ENCODE results near the gene WDR7.

Gene WDR7

DNA sequence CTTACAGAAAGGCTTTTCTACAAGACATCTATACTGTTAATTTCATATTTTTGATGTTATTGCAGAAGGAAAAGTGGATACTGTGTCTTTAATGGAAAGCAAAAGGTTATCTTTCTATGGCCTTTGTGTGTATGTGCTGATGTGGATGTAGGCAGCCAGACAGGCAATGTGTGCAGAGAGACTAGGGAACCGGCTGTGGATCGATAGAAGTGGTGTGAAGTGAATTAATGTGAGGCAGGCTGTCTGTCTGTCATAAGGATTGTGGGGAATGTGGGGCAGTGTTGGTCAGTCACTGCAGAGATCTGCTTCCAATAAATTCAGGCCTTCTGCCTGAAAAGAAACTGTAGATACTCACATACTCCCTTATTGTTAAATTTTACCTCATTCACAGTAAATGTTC, 156.7 kb downstream of the WDR7 start:
- DNase-seq, result no peak

DNA sequence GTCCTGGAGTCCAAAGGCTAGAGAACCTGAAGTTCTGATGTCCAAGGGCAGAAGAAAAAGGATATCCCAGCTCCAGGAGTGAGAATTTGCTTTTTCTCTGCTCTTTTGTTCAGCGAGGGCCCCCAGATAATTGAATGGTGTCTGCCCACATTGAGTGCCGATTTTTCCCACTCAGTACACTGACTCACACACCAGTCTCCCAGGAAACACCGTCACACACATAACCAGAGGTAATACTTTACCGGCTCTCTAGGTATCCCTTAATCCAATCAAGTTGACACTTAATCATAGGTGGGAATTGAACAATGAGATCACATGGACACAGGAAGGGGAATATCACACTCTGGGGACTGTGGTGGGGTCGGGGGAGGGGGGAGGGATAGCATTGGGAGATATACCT, 161.5 kb downstream of the WDR7 start:
- DNase-seq, result no peak

DNA sequence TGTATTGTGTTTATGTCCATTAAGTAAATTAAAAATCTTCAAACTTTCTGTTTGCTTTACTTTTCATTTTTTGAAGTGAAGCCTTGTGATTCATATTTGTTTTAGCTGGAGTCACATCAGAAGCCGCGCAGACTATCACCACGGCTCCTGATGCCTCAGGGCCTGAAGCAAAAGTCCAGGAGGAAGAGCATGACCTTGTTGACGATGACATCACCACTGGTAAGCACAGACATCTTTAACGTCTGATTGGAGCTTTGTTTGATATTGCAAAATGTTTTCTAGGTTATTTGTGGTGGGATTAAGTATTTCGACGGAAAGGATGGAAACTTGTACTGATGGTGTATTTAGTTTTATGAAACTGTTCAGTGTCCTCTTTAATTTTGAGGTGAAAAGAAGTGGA, 164.8 kb downstream of the WDR7 start:
- no peak for DNase-seq

DNA sequence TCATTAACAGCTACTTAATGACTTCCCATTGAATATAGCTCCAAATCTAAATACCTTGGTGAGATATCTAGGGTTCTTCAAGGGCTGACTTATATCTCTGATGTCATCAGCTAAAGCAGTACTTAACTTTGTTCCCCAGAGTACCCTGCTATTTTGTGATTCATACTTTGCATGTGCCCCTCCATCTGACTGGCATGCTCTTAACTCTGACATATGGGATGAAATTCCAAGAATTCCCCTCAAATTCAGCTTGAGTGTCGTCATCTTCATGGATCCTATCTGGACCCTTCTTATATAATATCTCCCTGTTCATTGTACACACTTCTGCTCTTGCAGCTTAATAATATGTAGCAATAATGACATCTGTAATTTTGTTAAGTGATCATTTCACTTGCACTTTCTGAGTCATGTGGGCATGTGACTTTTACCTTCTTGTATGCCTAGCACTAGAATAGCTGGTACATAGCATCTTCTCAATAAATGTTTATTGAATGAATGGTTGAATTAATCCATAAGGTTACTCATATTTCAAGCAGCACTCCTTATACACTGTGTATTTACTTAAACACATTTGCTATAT, 172.9 kb downstream of the WDR7 start:
- no peak for DNase-seq

DNA sequence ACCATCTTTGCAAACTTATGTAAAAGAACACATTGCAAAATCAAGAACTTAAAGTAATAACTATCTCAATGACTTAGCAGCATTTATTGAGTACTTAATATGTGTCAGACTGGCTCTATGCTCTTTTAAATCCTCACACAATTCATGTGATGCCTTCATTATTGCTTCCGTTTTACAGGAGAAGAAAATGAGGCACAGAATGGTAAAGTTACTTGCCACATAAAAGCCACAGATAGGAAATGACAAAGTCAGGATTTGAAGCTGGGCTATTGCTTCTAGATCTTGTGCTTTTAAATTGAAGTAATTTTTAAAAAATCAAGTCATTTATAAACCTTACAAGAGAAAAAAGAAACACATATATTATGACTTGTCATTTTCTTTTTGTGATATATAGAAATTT, 174.2 kb downstream of the WDR7 start:
- no peak for DNase-seq

DNA sequence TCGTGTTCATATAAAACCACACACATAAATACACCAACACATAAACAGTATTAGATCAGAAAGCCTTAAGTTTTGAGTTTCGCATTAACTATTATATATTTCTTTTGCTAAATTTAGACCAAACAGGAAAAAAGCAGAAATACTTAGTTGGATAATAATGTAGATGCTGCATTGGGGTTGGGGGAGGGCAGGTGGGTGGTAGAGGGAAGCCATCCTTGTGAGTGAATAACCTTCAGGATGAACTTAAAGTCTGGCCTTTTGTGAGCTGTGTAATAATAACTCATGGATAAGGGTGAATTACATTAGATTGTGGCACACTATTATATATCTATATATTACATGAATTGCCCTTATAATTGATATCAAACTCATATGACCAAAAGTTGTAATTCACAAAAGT, 174.7 kb downstream of the WDR7 start:
- no peak for DNase-seq

DNA sequence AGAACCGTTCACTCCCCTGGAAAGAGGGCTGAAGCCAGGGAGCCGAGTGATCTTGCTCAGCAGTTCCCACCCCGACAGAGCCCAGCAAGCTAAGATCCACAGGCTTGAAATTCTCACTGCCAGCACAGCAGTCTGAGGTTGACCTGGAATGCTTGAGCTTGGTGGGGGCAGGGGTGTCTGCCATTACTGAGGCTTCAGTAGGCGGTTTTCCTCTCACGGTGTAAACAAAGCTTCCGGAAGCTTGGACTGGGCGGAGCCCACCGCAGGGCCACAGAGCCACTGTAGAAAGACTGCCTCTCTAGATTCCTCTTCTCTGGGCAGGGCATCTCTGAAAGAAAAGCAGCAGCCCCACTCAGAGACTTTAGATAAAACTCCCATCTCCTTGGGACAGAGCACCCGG, 180.8 kb downstream of the WDR7 start:
- DNase-seq, result no peak

DNA sequence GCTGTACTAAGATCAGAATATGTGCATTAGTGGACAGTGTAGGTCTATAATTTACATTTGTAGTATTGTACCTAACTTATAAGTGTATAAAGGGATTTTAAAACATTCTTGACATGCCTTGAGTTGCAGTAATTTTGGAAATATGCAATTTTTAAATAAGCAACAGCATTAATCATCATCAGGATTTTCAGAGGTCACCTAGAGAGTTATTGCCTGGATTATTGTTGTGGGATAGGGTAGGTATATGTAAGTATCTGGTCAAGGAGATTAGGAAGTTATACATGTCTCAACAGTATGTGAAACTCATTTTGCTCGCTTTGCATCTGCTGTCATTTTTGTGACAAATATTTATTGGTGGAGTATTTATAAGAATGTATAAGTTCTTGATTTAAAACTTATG, 184.2 kb downstream of the WDR7 start:
- no peak for DNase-seq

DNA sequence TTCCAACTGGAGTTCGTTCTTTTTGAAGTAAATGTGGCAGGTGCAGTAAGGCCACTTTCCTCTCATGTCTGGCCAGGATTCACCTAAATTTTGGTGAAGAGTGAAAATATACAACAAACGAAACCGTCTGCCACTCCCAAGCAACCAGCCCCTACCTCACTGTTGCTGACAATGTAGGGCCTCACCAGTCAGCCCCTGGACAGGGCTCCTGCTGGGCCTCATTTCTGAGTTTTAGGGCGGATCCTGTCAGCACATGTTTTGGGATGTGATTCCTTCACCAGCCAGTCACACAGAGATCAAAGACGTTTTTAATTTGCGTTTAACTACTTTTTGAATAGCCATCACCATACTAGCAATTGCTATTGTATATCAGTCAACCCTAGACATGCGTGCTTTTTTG, 185.0 kb downstream of the WDR7 start:
- DNase-seq, result no peak

DNA sequence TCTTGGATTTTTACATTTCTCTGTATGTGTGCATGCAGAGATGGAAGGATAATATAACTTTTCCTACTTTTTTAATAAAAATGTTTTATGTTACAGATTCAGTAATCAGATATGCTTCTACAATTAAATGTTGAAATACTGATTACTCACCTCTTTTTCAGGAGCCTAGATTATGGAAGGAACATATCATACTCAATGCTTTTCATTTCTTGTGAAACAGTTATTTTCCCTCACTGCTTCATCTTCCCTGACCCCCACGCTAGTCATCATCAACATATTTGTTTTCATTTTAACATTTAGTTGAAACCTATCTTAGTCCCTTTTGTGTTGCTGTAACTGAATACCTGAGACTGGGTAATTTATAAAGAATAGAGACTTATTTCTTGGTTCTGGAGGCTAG, 190.7 kb downstream of the WDR7 start:
- DNase-seq, result no peak

DNA sequence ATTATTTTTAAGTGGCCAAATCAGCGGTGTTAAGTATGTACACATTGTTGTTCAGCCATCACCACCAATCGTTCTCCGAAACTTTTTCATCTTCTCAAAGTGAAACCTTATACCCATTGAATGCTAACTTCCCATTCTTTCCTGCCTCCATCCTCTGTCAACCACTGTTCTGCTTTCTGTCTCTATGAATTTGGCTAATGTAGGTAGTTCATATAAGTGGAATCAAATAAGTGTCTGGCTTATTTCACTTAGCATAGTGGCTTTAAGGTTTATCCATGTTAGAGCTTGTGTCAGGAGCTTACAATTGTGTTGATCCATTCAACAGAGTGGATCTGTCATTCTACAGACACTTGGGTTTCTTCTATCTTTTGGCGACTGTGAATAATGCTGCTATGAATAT, 192.1 kb downstream of the WDR7 start:
- no peak for DNase-seq

DNA sequence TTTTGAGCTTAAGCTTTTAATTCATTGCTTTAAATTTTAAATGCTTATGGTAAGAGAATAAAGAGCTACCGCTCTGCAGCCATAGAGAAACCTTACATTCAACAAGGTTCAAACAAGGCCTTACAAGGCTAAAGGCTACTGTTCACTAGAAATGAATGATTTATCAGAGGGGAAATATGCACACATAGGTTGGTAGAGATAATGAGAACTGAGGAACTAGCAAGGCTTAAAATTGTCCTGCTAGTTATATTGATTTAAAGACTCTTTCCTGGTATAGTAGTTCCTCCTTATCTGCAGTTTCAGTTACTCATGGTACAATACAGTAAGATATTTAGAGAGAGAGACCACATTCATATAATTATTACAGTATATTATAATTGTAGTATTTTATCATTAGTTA, 193.4 kb downstream of the WDR7 start:
- DNase-seq, result no peak

DNA sequence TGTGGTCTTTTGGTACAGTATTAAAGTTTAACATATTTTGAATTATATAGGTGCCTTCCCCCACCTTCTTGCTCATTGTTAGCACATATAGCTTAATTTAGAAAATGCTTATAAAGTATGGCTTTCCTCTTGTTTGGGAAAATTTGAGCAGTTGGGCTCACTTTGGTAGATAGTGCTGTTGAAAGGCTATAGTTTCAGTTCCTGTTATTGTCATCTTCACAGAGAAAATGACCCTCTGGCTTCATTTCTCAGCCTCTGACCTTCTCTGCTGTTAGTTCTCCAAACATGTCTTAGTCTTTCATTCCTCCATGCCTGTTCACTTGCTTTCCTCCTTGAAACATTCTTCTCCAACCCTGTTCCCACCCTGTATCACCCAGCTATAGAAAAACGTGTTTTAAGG, 200.6 kb downstream of the WDR7 start:
- no peak for DNase-seq

DNA sequence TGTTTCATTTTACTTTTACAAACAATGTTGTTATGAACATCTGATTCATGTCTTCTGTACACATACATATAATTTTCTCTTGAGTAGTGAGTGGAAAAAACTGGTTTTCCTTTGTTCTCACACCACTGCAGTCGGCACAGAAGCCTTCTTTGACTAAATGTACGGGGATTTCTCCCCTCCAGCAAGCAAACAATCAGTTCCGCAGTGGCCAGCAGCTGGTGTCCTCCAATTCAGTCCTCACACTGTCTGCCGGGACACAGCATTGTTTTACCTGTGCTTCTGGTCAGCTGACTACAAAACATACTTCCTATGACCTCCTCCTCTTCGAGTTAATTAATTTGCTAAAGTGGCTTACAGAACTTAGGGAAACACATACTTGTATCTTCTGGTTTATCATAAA, 202.8 kb downstream of the WDR7 start:
- DNase-seq, result peak in 3 of 14 donors; percentile 4 to 13 (median 10)

DNA sequence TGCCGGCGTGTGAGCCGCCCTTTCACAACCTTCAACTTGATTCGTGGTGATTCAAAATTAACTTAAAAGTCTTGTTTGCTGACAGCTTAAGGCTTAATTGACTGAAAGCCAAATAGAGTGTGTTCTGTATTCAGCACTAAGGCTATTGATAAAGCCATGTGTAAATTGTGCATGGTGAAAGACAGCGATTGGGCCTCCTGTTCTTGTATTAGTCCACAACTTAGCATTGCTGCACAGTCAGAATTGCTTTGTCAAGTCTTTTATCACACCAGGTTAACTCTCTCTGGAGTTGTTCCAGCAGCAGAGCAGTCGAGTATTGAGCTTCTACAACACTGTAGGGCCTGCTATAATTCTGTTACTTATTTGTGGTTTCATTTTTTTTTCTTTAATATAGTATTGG, 210.1 kb downstream of the WDR7 start:
- DNase-seq, result peak in 1 of 14 donors; percentile 19

DNA sequence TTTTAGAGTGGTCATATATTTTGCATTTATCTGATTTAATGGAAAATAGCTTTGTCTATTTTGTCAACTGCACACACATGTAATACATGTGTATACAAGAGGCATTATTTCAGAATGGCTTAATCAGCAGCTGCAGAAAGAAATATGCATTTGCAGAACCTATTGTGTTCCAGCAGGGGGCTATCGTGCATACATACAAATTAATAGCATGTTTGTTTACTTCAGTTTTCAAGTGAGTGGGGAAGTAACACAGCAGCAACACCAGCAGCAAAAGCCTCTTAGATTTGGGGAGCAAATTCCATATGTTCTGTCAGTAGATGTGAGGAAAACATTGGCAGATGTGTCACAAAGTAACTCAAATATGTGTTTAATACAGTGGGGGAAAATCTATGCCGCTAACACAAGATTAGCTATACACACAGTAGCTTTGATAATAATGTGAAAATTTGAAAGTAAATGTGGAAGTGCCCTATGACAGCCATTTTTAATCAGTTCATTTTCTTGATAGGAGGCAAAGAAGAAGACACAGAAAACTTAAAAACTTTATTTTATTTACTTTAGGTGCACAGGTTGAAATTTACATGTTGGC, 218.1 kb downstream of the WDR7 start:
- DNase-seq, result peak in 1 of 14 donors; percentile 16

DNA sequence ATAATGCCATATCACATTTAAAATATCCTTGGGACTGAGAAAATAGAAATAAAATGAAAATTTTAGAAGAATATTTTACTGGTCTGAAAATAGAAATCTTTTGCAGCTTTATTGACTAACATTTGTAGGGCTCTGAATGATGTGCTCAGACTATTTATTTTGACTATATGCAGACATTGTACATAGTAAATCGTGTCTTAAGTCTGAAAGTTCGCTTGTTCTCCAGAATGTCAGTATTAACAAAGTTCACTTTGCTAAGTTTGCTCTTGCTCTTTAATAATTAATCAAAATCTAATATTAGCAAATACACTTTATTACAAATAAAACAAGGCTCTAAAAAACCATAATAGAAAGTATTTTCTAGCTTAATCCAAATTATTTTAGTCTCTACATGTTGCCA, 219.8 kb downstream of the WDR7 start:
- DNase-seq, result no peak

DNA sequence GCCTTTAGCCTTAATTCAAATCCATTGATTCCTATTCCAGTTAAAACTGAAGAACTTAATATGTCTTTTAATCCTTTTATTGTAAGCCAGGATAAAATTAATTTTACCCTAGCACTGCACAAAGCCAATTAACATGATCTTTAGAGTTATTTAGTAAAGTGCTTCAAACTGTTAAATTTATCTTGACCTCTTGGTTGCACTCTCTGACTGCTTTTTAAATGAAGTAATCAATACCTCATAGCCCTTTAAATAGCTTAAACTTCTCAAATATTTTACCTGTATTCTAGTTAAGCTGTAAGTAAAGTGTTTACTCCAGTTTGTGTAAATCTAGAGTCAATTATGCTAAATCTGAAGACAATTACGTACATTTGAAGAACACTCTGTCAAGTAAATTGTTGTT, 221.0 kb downstream of the WDR7 start:
- no peak for DNase-seq

DNA sequence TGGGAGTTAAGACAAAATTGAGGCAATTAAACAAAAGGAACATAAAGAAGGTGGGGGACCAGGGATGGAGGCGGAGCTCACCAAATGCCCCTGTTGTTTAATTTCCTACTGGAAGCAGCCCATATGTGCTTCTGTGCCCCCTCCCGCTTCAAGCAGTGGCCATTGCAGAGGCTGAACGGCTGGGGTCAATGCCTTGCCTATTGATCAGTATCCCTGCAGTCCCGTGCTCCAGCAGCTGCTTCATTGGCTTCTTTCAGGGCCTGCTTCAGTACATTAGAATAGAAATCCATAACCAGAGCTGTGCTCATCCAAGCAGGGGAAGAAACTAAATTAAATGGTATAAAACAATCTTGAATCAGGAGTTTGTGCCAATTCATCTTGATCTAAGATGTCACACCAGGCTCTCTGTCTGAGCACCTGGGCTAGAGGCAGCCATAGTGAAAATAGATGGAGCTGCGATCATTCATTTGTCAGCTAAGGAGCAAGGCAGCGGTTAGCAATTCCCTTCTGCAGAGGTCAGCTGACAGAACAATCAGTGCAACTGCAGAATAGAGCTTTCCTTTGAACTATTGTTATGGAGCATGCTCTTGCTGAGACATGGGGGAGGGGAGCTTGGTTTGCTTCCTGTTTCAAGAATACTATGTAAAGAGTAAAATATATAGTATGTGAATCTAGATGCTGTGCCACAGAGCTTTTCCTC, 222.4 kb downstream of the WDR7 start:
- peak in 11 of 14 donors; percentile 13 to 56 (median 33) for DNase-seq

DNA sequence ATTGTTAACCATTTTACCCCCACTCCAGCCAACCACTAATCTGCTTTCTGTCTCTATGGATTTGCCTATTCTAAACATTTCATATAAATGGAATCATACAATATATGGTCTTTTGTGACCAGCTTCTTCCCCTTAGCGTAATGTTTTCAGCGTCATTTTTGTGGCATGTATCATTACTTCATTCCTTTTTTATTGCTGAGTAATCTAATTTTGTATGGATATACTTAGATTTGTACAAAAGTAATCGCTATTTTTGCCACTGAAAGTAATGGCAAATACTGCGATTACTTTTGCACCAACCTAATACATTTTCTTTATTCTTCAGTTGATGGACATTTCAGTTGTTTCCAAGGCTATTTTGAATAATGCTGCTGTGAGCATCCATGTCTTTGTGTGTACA, 227.6 kb downstream of the WDR7 start:
- DNase-seq, result no peak

DNA sequence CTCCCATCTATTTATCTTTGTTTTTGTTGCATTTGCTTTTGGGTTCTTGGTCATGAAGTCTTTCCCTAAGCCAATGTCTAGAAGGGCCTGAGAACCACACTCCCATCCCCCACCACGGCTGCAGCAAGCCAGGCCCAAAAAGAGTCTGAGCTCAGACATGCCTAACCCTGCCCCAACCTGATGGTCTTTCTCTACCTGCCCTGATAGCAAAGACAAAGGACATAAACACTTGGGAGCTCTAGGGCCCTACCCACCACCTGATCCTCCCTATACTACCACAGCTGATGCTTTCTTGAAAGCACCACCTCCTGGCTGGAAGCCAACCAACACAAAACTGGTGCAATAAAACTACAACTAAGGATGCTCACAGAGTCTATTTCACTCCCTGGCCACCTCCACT, 233.4 kb downstream of the WDR7 start:
- DNase-seq, result no peak

DNA sequence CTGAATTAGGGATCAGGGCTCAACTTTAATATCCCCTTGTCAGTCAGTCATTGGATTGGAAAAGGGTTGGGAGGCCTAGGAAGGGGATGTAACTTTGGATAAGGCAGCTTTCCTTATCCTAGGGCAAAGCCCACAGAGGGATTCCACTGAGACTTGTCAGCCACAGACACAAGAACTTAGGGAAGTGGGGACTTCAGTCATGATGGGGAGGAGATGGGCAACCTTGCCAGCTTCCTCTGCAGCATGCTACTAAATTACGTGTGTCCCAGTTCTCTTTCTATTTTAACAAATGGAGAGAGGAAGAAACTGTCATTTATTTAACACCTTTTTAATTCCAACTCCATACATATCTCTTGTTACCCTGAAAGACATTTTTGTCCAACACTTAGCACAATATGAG, 237.8 kb downstream of the WDR7 start:
- DNase-seq, result no peak

DNA sequence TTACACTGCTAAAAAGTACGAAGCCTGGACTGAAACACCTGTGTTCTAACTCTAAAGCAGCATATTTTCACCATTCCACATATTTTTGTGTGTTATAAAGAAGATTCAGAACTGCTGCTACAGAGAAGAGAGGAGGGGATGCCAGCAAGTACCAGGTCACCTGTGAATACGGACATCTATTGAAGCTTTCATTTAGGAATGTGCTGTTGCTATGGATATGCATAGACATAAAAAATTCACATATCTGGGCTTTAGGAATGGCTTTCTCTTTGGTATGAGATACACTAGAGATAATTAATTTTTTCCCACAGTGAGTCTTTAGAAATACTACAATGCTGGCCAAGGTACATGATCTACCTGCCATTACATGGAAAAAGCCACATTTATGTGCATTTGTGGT, 238.5 kb downstream of the WDR7 start:
- no peak for DNase-seq

DNA sequence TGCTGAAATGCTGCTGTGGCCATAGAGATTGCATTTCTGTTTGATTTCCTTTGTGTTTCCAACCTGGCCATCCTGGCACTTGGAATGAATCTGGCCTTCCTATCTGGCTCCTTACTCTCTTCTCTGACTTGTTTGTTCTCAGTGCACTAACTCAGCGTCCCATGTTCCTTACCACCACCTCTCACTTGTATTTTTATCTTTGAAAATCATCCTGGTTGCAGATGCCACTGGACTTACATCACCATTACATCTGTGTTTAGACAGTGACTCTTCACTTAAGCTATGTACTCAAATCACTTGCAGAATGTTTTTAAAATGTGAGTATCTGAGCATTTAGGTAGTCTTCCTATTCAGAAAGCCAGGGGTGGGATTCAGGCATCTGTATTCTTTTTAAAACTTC, 239.5 kb downstream of the WDR7 start:
- DNase-seq, result no peak

DNA sequence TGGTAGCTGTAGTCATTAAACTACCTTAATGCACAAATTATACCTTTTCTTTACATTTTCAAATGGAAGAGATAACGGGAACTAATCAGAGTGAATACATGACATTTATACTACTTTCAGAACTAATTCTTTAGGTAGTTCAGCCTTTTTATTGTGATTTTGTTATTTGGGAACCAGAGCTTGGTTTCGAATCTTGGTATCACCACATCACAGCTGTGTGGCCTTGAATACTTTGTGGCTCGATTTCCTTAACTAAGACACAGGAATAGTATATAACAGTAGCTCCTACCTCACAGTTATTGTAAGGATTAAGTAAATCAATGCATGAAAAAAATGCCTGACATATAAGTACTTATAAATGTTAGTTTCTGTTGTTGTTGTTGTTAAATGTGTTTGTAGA, 240.0 kb downstream of the WDR7 start:
- no peak for DNase-seq
